Endometrial microvascular endothelial cells (primary cell): Measurements from ENCODE around the gene PCNP. TPM values are rescaled to one million over a fixed set of nuclear protein-coding genes. Genes with fewer than 3 reads are reported as not detected.

Experiments
- total RNA-seq: library from RNA; depleted of rRNA; stranded (reverse); fragments of >200 nt; gene quantifications from one replicate; pipeline ENCODE4 v1.2.3, GENCODE V29; 2015; ENCODE audit errors: inconsistent ontology term

PCNP gene
- total RNA-seq, 1 donor from 2014 or later, result 70.0 TPM

Other genes starting within 250 kb of the PCNP start
- gene SENP7, start 61.0 kb upstream of the PCNP start, total RNA-seq, result 12.2 TPM
- gene TRMT10C, start 12.3 kb upstream of the PCNP start, total RNA-seq, result 19.9 TPM
- gene ZBTB11, start 103.0 kb downstream of the PCNP start, total RNA-seq, result 14.9 TPM
- 1,465 TPM for gene RPL24, start 112.5 kb downstream of the PCNP start, total RNA-seq
- gene CEP97, start 150.4 kb downstream of the PCNP start, total RNA-seq, result 4.6 TPM
- gene NXPE3, start 205.0 kb downstream of the PCNP start, total RNA-seq, result 10.1 TPM